ENCODE measurements around the gene MYO1E.
"Not testable (repeated sequence)": the region's sequence is repeated elsewhere in the genome, so short reads cannot be mapped to it uniquely, and the experiment has no call there.

MYO1E gene

DNA sequence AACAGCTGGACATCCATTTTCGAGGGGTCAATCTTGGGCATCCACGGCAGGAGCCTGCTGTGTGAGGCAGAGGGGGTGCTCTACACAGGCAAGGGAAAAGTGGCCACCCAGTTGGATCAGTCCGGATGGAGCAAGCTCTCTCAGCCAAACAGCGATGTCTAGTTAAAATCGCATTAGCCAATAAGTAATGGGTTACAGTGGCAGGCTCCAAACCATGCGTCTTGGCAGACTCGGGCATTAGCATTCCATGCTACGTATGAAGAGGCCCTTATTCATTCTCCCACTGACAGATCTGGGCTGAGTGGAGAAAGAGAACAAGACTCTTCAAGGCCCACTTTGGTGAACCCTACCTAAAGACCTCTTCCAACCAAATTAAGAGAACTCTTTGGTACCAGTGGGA lies 218.4 kb downstream of the MYO1E start:
- no peak overlapping the region for H3K4me3 ChIP-seq (ENCODE audit: low read depth, low read length)
- no peak overlapping the region for H3K27ac ChIP-seq (ENCODE audit: low read depth, low read length)
- H2AFZ ChIP-seq (ENCODE audit: low read length, unreplicated experiment), result no peak overlapping the region
- peaks cover 34% of the 10 kb centered on the region; the same call in 1 of the 2 replicates for H3K36me3 ChIP-seq (ENCODE audit: insufficient read depth, low read length)
- no peaks in the 10 kb centered on the region for H3K79me2 ChIP-seq (ENCODE audit: control insufficient read depth, insufficient read depth, low read length, unreplicated experiment)
- no peaks in the 10 kb centered on the region for H3K27me3 ChIP-seq (ENCODE audit: insufficient read depth, low read length)
- no peaks in the 10 kb centered on the region for H3K4me1 ChIP-seq (ENCODE audit: control insufficient read depth, insufficient read depth, low read length, unreplicated experiment)

DNA sequence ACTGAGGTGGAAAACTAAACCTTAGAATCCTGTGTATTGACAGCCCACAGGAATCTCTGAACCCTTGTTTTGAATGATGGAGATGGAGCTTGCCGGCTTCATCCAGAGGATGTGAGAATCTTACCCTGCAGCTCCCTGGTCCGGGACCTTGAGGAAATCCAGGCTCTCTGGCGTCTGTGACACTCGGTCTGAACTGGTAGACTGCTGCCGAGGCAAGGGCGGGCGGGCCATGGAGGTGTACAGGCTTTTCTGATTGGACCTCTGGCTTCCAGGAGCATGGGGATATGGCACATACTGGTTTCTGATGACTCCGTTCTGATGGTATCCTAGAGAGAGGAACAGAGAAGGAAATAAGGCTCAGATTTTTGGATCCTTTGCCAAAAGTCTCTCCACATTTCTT lies 219.2 kb downstream of the MYO1E start:
- Histone ChIP-seq H3K27ac (ENCODE audit: low read depth, low read length) (no peak overlapping the region), H3K4me1 (ENCODE audit: control insufficient read depth, insufficient read depth, low read length, unreplicated experiment) (peaks cover under 1% of the 10 kb centered on the region), H3K4me3 (ENCODE audit: low read depth, low read length) (no peak overlapping the region), H2AFZ (ENCODE audit: low read length, unreplicated experiment) (no peak overlapping the region), H3K36me3 (ENCODE audit: insufficient read depth, low read length) (peaks cover 34% of the 10 kb centered on the region; the same call in 1 of the 2 replicates), H3K27me3 (ENCODE audit: insufficient read depth, low read length) (no peaks in the 10 kb centered on the region), H3K79me2 (ENCODE audit: control insufficient read depth, insufficient read depth, low read length, unreplicated experiment) (no peaks in the 10 kb centered on the region)

DNA sequence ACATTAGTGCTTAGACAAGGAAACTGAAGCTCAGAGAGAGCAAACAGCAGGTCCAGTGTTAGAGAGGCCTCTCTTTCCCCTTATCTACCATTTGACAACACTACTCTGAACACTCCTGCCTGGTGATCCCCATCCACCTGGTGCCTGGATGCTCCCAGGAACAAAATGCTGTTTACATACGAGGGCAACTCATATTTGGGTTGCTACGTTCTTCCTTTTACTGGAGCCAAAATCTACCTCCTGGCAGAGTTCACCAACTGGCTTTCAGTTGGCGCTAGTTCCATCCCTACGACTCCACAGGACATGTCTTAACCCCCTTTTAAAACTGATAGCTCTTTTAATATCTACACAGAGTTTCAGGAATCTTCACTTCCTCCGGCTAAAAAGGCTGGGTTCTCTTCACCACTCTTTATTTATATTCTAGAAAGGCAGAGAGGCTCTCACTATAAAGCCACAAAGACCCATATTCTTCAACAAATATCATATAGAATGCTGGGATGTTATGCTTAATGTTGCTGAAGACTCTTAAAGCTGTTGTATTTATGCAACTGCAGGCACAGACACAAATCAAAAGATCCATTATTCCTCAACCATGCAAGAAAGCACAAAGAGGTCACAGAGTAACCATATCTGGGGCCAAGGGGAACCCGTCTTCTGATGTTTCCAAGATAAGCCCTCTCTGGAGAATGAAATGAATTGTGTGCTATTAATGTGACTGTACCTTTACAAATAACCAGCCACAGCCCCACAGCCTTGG lies 219.8 kb downstream of the MYO1E start:
- Histone ChIP-seq H3K27ac (ENCODE audit: low read depth, low read length) (no peak overlapping the region), H2AFZ (ENCODE audit: low read length, unreplicated experiment) (no peak overlapping the region), H3K4me3 (ENCODE audit: low read depth, low read length) (no peak overlapping the region), H3K36me3 (ENCODE audit: insufficient read depth, low read length) (peaks cover 32% of the 10 kb centered on the region; the same call in 1 of the 2 replicates), H3K27me3 (ENCODE audit: insufficient read depth, low read length) (no peaks in the 10 kb centered on the region), H3K79me2 (ENCODE audit: control insufficient read depth, insufficient read depth, low read length, unreplicated experiment) (no peaks in the 10 kb centered on the region), H3K4me1 (ENCODE audit: control insufficient read depth, insufficient read depth, low read length, unreplicated experiment) (peaks cover 4% of the 10 kb centered on the region)

DNA sequence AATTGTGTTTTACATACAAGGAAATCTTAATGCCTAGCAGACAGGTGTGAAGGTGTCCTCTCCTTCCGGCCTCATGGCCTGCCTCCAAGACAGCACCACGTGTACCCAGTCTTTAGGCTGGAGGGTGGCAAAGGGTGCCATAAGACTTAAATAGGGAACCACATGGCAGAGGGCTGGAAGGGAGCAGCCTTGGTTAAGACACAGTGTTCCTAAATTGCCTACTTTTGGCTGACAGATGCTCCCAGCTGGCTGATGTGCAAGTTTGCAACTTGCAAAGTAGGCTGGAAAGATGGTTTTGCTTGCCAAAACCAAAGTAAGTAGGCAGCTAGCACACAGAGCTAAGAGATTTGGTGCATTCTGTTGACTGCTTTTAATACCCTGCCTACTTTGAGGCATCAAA lies 222.5 kb downstream of the MYO1E start:
- no peak overlapping the region for H2AFZ ChIP-seq (ENCODE audit: low read length, unreplicated experiment)
- no peaks in the 10 kb centered on the region for H3K27me3 ChIP-seq (ENCODE audit: insufficient read depth, low read length)
- H3K79me2 ChIP-seq (ENCODE audit: control insufficient read depth, insufficient read depth, low read length, unreplicated experiment), result no peaks in the 10 kb centered on the region
- H3K27ac ChIP-seq (ENCODE audit: low read depth, low read length), result no peak overlapping the region
- H3K4me1 ChIP-seq (ENCODE audit: control insufficient read depth, insufficient read depth, low read length, unreplicated experiment), result peaks cover 4% of the 10 kb centered on the region
- no peak overlapping the region for H3K4me3 ChIP-seq (ENCODE audit: low read depth, low read length)
- peaks cover 22% of the 10 kb centered on the region; the same call in 1 of the 2 replicates for H3K36me3 ChIP-seq (ENCODE audit: insufficient read depth, low read length)

DNA sequence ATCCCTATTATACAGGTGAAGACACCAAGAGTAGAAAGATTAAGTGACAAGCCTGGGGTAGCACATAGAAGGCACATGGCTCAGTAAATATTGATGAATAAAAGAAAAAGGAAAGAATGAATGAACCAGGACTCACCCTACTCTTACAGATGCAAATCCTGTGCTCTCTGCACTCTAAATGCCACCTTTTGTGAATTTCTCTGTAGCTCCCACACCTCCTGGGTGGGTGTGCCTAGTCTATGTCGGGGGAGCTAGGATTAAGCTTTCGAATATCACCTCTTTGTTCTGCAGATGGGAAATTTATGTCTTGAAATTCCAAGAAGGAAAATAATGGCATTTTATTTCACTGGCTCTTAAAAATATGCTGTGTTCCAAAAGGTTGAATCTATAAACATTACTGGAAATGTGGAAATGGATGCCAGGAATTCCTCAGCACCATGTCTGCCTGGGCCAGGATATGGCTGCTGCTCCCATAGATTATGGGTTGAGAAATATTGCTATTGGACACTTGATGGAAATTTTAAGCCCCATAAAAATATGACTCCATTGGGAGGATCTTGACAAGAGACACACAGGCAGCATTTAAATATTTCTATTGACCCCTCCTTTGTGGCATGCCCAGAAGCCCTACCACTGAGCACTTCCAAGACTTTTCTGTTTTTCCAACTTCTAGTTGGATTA lies 224.4 kb downstream of the MYO1E start:
- Histone ChIP-seq H3K27me3 (ENCODE audit: insufficient read depth, low read length) (no peaks in the 10 kb centered on the region), H3K4me1 (ENCODE audit: control insufficient read depth, insufficient read depth, low read length, unreplicated experiment) (peaks cover 4% of the 10 kb centered on the region), H2AFZ (ENCODE audit: low read length, unreplicated experiment) (no peak overlapping the region), H3K79me2 (ENCODE audit: control insufficient read depth, insufficient read depth, low read length, unreplicated experiment) (no peaks in the 10 kb centered on the region), H3K36me3 (ENCODE audit: insufficient read depth, low read length) (peaks cover 8% of the 10 kb centered on the region; the same call in 1 of the 2 replicates), H3K4me3 (ENCODE audit: low read depth, low read length) (no peak overlapping the region), H3K27ac (ENCODE audit: low read depth, low read length) (no peak overlapping the region)

DNA sequence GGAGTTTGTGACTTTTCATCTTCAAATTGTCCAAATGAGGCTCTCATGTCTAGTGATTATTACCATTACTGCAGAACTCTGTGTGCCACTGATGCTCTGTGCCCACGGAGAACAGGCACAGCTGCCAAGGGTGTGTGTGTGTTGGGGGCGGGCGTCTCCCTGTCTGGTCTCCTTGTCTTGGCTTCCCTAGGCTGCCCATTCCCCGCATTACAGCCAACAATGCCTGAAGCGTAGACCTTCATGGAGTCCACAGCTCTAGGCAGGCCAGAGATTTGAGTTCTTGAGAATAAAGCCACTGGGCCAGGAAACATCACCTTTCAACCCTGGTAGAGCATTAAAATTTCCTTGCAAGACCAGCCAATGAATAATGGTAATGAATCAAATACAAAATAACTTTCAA lies 225.0 kb downstream of the MYO1E start:
- no peak overlapping the region for H3K27ac ChIP-seq (ENCODE audit: low read depth, low read length)
- H3K4me1 ChIP-seq (ENCODE audit: control insufficient read depth, insufficient read depth, low read length, unreplicated experiment), result peaks cover 4% of the 10 kb centered on the region
- no peak overlapping the region for H2AFZ ChIP-seq (ENCODE audit: low read length, unreplicated experiment)
- no peaks in the 10 kb centered on the region for H3K27me3 ChIP-seq (ENCODE audit: insufficient read depth, low read length)
- H3K79me2 ChIP-seq (ENCODE audit: control insufficient read depth, insufficient read depth, low read length, unreplicated experiment), result no peaks in the 10 kb centered on the region
- H3K36me3 ChIP-seq (ENCODE audit: insufficient read depth, low read length), result 0 out of 2 replicates have a peak, but pooled peaks cover 4% of the 10 kb centered on the region
- no peak overlapping the region for H3K4me3 ChIP-seq (ENCODE audit: low read depth, low read length)

DNA sequence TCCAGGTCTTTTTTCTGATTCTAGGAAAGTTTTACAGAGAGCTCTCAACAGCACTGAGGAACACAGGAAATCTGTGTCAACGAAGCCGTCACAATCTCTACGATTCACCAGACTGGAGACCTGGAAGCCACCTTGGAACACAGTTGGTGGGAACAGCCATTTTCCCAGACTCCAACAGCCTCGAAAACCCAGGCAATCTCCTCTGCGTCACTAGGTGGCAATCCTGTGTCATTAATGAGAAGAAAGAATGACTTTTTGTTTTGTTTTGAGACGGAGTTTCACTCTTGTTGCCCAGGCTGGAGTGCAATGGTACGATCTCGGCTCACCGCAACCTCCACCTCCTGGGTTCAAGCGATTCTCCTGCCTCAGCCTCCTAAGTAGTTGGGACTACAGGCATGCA lies 228.1 kb downstream of the MYO1E start:
- H3K4me3 ChIP-seq (ENCODE audit: low read depth, low read length); H3K4me1 ChIP-seq (ENCODE audit: control insufficient read depth, insufficient read depth, low read length, unreplicated experiment); H3K79me2 ChIP-seq (ENCODE audit: control insufficient read depth, insufficient read depth, low read length, unreplicated experiment); H2AFZ ChIP-seq (ENCODE audit: low read length, unreplicated experiment); H3K27me3 ChIP-seq (ENCODE audit: insufficient read depth, low read length); H3K27ac ChIP-seq (ENCODE audit: low read depth, low read length); H3K36me3 ChIP-seq (ENCODE audit: insufficient read depth, low read length): not testable (repeated sequence)

DNA sequence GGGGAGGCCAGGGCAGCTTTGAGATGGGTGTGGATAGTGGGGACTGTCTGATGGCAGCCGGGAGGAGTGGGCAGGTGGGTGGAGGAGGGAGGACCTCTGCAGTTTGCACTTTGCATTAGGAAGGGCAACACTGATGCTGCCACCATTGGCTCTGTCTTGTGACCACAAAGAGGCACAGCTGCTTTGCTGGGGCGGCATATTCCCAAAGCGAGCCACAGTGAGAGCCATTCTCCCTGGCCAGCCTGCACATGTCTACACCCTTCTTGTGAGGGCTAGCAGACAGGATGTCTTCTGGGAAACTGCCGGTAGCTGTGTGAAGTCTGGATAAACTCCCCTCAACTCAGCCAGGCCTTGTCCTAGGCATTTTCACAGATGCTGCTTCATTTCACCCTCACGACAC lies 229.4 kb downstream of the MYO1E start:
- Histone ChIP-seq H2AFZ (ENCODE audit: low read length, unreplicated experiment) (no peak overlapping the region), H3K4me1 (ENCODE audit: control insufficient read depth, insufficient read depth, low read length, unreplicated experiment) (peaks cover 2% of the 10 kb centered on the region), H3K79me2 (ENCODE audit: control insufficient read depth, insufficient read depth, low read length, unreplicated experiment) (no peaks in the 10 kb centered on the region), H3K27me3 (ENCODE audit: insufficient read depth, low read length) (no peaks in the 10 kb centered on the region), H3K4me3 (ENCODE audit: low read depth, low read length) (no peak overlapping the region), H3K36me3 (ENCODE audit: insufficient read depth, low read length) (peaks cover 9% of the 10 kb centered on the region; the same call in 1 of the 2 replicates), H3K27ac (ENCODE audit: low read depth, low read length) (no peak overlapping the region)

DNA sequence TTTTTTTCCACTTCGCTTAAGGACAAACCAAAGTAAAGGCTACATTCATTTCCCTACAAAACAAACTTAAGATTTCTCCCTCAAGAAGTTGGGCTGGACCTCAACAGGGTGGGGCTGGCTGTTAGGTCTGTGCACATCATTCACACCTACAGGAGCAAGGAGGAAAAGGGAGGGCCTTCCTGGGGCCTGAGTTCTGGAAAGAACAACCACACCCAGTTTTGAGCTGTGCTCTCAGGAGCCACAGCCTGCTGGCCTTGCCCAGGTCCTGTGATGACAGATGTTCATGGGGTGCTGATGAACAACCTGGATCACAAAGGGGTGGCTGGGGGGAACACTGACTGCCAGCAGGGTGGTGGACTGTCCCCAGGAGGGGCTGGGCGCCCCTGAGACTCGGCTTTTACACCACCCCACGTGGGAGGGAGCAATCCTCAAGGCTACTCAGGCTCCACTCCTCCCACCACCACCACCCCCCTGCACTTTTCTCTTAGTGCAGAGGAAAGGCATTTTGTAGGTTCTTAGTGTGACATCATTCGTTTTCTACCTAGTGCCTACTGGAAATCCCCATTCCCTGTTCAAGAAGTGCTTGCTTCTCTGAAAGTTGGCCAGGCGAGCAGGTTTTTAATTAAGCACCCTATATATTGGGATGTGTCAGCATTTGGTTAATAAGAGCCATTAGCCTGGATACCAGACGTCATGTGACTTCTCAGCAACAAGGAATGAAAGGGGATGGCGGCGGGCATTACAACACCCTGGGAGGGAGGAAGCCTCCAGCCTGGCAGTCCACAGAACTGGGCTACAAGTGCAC lies 232.0 kb downstream of the MYO1E start:
- H3K79me2 ChIP-seq (ENCODE audit: control insufficient read depth, insufficient read depth, low read length, unreplicated experiment), result no peaks in the 10 kb centered on the region
- H3K27ac ChIP-seq (ENCODE audit: low read depth, low read length), result no peak overlapping the region
- H2AFZ ChIP-seq (ENCODE audit: low read length, unreplicated experiment), result no peak overlapping the region
- no peak overlapping the region for H3K4me3 ChIP-seq (ENCODE audit: low read depth, low read length)
- H3K4me1 ChIP-seq (ENCODE audit: control insufficient read depth, insufficient read depth, low read length, unreplicated experiment), result no peaks in the 10 kb centered on the region
- peaks cover 23% of the 10 kb centered on the region; the same call in 1 of the 2 replicates for H3K36me3 ChIP-seq (ENCODE audit: insufficient read depth, low read length)
- H3K27me3 ChIP-seq (ENCODE audit: insufficient read depth, low read length), result no peaks in the 10 kb centered on the region

DNA sequence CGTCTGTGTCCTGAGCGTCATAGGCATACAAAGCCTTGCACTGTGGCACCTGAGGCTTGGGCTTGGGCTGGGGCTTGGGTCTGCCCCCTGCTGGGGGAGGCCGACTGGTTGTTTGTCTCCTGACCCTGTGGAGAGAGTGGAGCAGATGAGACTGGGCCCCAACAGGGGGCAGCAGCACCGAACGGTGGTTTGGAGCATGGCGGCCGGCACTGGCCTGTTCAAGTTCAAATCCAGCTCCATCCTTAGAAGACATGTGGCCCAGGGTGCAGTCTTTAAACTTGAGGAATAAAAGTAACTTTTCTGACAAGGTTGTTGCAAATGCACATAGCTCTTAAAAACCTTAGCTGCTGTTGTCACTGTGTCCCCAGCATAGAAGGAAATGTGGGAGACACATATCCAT lies 234.4 kb downstream of the MYO1E start:
- Histone ChIP-seq H3K79me2 (ENCODE audit: control insufficient read depth, insufficient read depth, low read length, unreplicated experiment) (no peaks in the 10 kb centered on the region), H3K27ac (ENCODE audit: low read depth, low read length) (no peak overlapping the region), H3K36me3 (ENCODE audit: insufficient read depth, low read length) (peaks cover 35% of the 10 kb centered on the region; the same call in 1 of the 2 replicates), H3K4me1 (ENCODE audit: control insufficient read depth, insufficient read depth, low read length, unreplicated experiment) (no peaks in the 10 kb centered on the region), H3K4me3 (ENCODE audit: low read depth, low read length) (no peak overlapping the region), H2AFZ (ENCODE audit: low read length, unreplicated experiment) (no peak overlapping the region), H3K27me3 (ENCODE audit: insufficient read depth, low read length) (no peaks in the 10 kb centered on the region)
